Peyer's patch (tissue), 4 donors: Measurements from ENCODE around the gene RGL2.

Source experiments
- POLR2A ChIP-seq, 2 donors: fragments of 450-650 bp; IDR thresholded peaks; one replicate each; pipeline ENCODE4 v1.5.1; 2017; ENCODE audit warnings: antibody characterized with exemption in 2 of 2, mild to moderate bottlenecking in 2 of 2, moderate library complexity in 2 of 2
- TF ChIP-seq, protein P1 (sequence below), 6 experiments: fragments of 450-650 bp in 4 of 6; fragments of 200-600 bp in 2 of 6; sonication (generic) in 1 of 6; IDR thresholded peaks; one replicate each; pipeline ENCODE4 v1.5.1; 2017 to 2019; ENCODE audit warnings: antibody characterized with exemption in 6 of 6, mild to moderate bottlenecking in 3 of 6, moderate library complexity in 1 of 6

DNA sequence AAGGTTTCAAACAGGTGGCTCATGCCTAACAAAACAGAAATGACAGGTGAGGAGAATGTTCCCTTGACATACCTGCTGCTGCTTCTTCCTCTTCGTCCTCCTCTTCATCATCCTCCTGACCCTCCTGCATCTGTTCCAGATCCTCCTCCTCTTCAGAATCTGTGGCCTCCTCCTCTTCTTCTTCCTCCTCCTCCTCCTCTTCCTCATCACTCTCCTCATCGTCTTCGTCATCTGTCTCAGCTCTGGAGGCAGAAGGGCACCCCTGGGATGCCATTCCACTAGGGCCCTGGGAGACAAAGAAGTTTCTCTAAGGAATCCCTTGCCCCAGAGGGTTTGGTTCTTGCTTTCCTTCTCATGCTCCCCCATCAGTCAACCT is 21.2 kb upstream of the RGL2 start:
- TF ChIP-seq, protein P1, sequence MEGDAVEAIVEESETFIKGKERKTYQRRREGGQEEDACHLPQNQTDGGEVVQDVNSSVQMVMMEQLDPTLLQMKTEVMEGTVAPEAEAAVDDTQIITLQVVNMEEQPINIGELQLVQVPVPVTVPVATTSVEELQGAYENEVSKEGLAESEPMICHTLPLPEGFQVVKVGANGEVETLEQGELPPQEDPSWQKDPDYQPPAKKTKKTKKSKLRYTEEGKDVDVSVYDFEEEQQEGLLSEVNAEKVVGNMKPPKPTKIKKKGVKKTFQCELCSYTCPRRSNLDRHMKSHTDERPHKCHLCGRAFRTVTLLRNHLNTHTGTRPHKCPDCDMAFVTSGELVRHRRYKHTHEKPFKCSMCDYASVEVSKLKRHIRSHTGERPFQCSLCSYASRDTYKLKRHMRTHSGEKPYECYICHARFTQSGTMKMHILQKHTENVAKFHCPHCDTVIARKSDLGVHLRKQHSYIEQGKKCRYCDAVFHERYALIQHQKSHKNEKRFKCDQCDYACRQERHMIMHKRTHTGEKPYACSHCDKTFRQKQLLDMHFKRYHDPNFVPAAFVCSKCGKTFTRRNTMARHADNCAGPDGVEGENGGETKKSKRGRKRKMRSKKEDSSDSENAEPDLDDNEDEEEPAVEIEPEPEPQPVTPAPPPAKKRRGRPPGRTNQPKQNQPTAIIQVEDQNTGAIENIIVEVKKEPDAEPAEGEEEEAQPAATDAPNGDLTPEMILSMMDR (IDR thresholded peaks at IDR 0.05): no peak
- no peak for TF ChIP-seq POLR2A (IDR thresholded peaks at IDR 0.05)
